Measurements from ENCODE around the gene RBPMS2.
"Not testable (repeated sequence)": the region's sequence is repeated elsewhere in the genome, so short reads cannot be mapped to it uniquely, and the experiment has no call there.

The RBPMS2 gene

DNA sequence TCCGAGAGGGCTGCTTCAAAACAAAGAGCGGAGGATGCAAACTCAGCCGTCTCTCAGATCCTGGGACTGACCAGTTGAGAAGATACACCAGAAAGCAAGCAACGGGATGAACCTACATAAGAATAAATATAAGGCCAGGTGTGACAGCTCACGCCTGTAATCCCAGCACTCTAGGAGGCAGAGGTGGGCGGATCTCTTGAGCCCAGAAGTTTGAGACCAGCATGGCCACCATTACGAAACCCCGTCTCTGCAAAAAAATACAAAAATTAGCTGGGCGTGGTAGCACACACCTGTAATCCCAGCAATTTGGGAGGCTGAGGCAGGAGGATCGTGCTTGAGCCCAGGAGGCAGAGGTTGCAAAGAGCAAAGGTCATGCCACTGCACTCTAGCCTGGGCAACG lies 31.7 kb downstream of the RBPMS2 start:
- no peak for DNase-seq (ENCODE audit: extremely low spot score)
- POLR2A ChIA-PET, result no interaction called here
- CTCF ChIA-PET, result interaction anchor here (2.0 to 18.0 kb wide), 3 partner anchors 12 to 65 kb away, joined by 13 to 300 read pairs (median 30); no protein-coding TSS in a partner anchor
- TF ChIP-seq, protein P1, sequence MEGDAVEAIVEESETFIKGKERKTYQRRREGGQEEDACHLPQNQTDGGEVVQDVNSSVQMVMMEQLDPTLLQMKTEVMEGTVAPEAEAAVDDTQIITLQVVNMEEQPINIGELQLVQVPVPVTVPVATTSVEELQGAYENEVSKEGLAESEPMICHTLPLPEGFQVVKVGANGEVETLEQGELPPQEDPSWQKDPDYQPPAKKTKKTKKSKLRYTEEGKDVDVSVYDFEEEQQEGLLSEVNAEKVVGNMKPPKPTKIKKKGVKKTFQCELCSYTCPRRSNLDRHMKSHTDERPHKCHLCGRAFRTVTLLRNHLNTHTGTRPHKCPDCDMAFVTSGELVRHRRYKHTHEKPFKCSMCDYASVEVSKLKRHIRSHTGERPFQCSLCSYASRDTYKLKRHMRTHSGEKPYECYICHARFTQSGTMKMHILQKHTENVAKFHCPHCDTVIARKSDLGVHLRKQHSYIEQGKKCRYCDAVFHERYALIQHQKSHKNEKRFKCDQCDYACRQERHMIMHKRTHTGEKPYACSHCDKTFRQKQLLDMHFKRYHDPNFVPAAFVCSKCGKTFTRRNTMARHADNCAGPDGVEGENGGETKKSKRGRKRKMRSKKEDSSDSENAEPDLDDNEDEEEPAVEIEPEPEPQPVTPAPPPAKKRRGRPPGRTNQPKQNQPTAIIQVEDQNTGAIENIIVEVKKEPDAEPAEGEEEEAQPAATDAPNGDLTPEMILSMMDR (IDR thresholded peaks at IDR 0.05; ENCODE audit: control extremely low read depth, extremely low read depth, low read depth, missing control alignments), result no peak

DNA sequence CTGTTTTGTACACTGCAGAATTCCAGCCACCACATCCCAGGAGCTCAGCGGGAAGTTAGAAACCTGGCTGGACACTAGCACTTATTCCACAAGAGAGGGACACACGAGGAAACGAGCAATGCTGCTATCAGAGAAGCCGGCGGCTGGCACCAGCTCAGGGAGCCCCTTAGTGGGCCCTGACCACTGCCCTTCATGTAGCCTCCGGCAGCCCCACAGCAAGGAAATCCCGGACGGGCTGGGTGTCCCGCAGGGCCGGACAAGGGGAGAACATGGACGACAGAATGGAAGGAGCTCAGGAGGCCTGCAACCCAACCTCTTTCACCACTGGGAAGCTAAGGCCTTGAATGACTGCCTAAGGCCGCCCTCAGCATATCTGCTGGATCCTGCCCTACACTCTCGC lies 32.5 kb downstream of the RBPMS2 start:
- no peak for DNase-seq (ENCODE audit: extremely low spot score)
- POLR2A ChIA-PET, result interaction anchor here (0.5 kb wide), 1 partner anchor 279 kb away, joined by 7 read pairs; no protein-coding TSS in a partner anchor
- TF ChIP-seq, protein P1 (IDR thresholded peaks at IDR 0.05; ENCODE audit: control extremely low read depth, extremely low read depth, low read depth, missing control alignments), result no peak
- CTCF ChIA-PET, result interaction anchor here (1.2 to 18.0 kb wide), 4 partner anchors 11 to 291 kb away, joined by 3 to 300 read pairs (median 22); no protein-coding TSS in a partner anchor

DNA sequence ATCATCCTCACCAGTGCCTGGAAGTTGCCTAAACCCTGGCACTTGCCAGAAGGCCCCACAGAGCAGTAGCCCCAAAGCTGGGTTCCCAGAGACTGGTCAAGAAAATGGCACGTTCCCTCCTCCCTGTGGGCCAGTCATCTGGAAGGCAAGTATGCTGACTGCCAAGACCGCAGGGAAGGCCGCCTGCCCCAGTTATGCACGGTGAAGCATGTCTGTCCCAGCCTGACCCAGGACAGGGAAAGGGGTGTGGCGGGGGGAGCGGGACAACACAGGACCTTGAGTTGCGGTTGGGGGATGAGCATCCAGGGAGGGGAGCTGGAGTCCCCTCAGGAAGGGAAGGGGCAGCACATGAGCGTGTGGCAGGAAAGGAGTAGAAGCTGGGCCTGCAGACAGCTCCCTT lies 33.0 kb downstream of the RBPMS2 start:
- TF ChIP-seq, protein P1 (IDR thresholded peaks at IDR 0.05; ENCODE audit: control extremely low read depth, extremely low read depth, low read depth, missing control alignments), result no peak
- CTCF ChIA-PET, result interaction anchor here (1.2 to 18.0 kb wide), 4 partner anchors 10 to 291 kb away, joined by 3 to 300 read pairs (median 22); no protein-coding TSS in a partner anchor
- POLR2A ChIA-PET, result no interaction called here

DNA sequence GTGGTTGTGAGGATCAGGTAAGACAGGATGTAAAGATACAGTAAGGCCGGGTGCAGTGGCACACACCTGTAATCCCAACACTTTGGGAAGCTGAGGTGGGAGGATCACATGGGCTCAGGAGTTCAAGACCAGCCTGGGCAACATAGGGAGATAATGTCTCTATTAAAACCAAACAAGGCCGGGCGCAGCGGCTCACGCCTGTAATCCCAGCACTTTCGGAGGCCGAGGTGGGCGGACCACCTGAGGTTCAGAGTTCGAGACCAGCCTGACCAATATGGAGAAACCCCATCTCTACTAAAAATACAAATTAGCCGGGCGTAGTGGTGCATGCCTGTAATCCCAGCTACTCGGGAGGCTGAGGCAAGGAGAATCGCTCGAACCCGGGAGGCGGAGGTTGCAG lies 33.7 kb downstream of the RBPMS2 start:
- POLR2A ChIA-PET; DNase-seq (ENCODE audit: extremely low spot score): not testable (repeated sequence)
- CTCF ChIA-PET, result interaction anchor here (1.3 to 18.0 kb wide), 5 partner anchors 10 to 67 kb away, joined by 3 to 300 read pairs (median 8); no protein-coding TSS in a partner anchor

More for the DNA sequence above, 33.0 kb downstream of the RBPMS2 start:
- DNase-seq (ENCODE audit: extremely low spot score), result no peak

DNA sequence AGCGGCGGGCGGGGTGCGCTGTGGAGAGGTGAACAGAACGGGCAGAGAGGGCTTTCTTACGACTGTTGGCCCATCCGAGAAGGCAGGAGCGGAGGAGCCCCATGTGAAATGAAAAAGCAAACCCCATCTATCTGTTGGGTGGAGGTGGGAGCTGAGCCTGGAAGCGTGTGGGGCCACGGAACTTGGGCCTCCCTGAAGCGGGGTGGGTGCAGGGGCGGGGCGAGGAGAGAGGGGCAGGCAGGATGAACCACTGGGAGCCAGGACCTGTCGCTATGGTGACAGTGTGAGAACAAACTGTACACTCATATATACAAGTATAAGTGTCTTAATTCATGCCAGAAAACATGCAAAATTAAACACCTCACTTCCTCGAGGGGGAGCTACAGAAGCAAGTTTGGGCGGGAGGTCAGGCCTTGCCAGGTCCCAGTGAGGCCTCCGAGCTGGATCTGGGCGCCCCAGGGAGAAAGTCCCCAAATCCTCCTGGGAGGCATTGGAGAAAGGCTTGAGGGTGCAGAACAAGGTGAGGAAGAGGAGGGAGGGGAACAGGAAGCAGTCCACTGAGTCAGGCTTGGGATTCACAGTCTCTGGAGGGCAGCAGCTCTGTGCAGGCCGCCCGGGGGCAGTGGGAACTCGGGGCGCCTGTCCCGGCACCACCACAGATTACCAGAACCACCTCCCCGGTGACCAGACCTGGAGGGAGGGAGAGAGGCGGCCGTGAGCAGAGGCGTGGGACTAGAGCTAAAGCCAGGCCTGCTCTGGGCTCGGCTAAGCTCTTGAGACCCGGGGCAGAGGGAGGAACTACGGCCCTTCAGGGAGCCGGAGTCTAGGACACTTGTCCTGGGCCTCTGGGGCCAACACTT lies 34.8 kb downstream of the RBPMS2 start:
- DNase-seq (ENCODE audit: extremely low spot score), result peak; percentile 61
- ChIA-PET POLR2A (no interaction called here), CTCF (interaction anchor here (0.7 to 18.0 kb wide), 13 partner anchors 8 to 268 kb away, joined by 3 to 300 read pairs (median 4); no protein-coding TSS in a partner anchor)
- TF ChIP-seq, protein P1 (IDR thresholded peaks at IDR 0.05; ENCODE audit: control extremely low read depth, extremely low read depth, low read depth, missing control alignments), result peak; percentile 30

DNA sequence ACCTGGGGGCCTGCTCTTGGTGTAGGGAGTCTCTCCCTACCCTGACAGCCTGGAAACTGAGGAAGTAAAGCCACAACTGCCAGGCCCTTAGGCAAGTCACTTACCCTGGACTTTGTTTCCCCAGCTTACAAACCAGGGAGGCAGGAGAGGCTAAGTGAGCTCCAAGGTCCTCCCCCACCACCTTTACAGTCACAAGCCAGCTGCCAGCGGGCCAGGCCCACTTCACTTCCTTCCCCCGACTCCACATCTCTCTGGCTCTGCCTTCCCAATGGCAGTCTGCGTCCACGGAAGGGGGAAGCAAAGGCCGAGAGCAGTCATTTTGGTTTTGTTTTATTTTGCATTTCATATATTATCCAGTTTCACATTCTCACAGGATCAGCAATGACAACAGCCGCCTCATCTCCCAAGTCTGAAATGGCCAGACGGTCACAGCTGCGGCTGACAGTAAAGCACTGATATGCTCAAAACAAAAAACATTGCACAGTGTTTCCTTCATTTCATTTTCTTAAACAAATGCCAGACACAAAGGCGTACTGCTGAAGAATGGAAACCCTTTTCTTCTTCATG lies 35.7 kb downstream of the RBPMS2 start:
- no peak for DNase-seq (ENCODE audit: extremely low spot score)
- POLR2A ChIA-PET, result no interaction called here
- CTCF ChIA-PET, result interaction anchor here (1.4 to 18.0 kb wide), 3 partner anchors 8 to 69 kb away, joined by 5 to 300 read pairs (median 30); no protein-coding TSS in a partner anchor
- TF ChIP-seq, protein P1 (IDR thresholded peaks at IDR 0.05; ENCODE audit: control extremely low read depth, extremely low read depth, low read depth, missing control alignments), result no peak

Measured in GM10248 (cell line).